A549 (cell line): ENCODE measurements around the gene HOXC12.

ENCODE experiments used
- EP300 ChIP-seq, 2 experiments: fragments of >200 bp; sonication (Bioruptor Twin); formaldehyde crosslinking; IDR thresholded peaks; 2 replicates in 1 of 2; 3 replicates in 1 of 2; pipeline ENCODE4 v1.6.1; 2016 to 2017
- ESRRA ChIP-seq: fragments of 150-350 bp; IDR thresholded peaks from 2 replicates; pipeline ENCODE4 v1.6.1; 2014; ENCODE audit warnings: mild to moderate bottlenecking, low read length, borderline replicate concordance
- HOXA7 ChIP-seq: fragments of 250-450 bp; sonication (Bioruptor Pico); IDR thresholded peaks from 2 replicates; pipeline ENCODE4 v1.5.0; 2020; ENCODE audit warnings: mild to moderate bottlenecking, moderate library complexity
- JUN ChIP-seq, 2 experiments: fragments of >200 bp; sonication (Bioruptor Twin); formaldehyde crosslinking; IDR thresholded peaks; 2 replicates in 1 of 2; 3 replicates in 1 of 2; pipeline ENCODE4 v1.6.1; 2016 to 2017
- JUNB ChIP-seq: fragments of >200 bp; sonication (Bioruptor Twin); formaldehyde crosslinking; IDR thresholded peaks from 2 replicates; pipeline ENCODE4 v1.6.1; 2016
- KDM1A ChIP-seq: fragments of 200-600 bp; sonication (generic); IDR thresholded peaks from 2 replicates; pipeline ENCODE4 v1.6.1; 2016; ENCODE audit warnings: low read depth, mild to moderate bottlenecking
- MAZ ChIP-seq: fragments of 150-350 bp; IDR thresholded peaks from 2 replicates; pipeline ENCODE4 v1.6.1; 2014; ENCODE audit warnings: antibody characterized with exemption, low read depth, low read length, borderline replicate concordance
- RAD21 ChIP-seq, 2 experiments: fragments of >200 bp in 1 of 2; sonication (Bioruptor Twin) in 1 of 2; formaldehyde crosslinking in 1 of 2; IDR thresholded peaks in 1 of 2; conservative IDR thresholded peaks in 1 of 2; 2 replicates in 1 of 2; 3 replicates in 1 of 2; pipeline ENCODE4 v1.6.1; 2012 to 2018; ENCODE audit warnings: inconsistent platforms in 1 of 2
- REST ChIP-seq: fragments of 200-600 bp; sonication (generic); IDR thresholded peaks from 2 replicates; pipeline ENCODE4 v1.6.1; 2016; ENCODE audit warnings: antibody characterized with exemption, mild to moderate bottlenecking, moderate library complexity
- TF ChIP-seq, protein P1 (sequence below): fragments of >200 bp; sonication (Bioruptor Twin); formaldehyde crosslinking; IDR thresholded peaks from 3 replicates; pipeline ENCODE4 v1.5.1; 2016
- TF ChIP-seq, protein P2 (sequence below): fragments of 250-450 bp; sonication (Bioruptor Pico); IDR thresholded peaks from 2 replicates; pipeline ENCODE4 v1.5.0; 2021; ENCODE audit warnings: mild to moderate bottlenecking, moderate library complexity, borderline replicate concordance

DNA sequence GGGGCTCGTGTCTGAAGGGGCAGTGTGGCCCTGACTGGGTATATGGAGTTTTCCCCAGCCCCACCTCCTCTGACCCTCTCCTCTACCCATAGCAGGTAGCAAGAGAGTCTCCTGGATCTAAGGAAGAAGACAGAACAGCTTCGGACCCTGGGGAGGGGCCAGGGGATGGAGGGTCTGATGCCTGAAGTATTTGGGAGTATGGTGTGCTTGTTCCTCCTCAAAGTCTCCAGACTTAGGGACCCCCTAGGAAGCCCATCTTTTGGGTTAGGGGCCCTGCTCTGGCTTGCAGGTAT is 53.5 kb downstream of the HOXC12 start:
- TF ChIP-seq JUNB (no peak), REST (no peak), JUN (IDR thresholded peaks at IDR 0.05) (no peak), EP300 (IDR thresholded peaks at IDR 0.05) (no peak), MAZ (no peak), ESRRA (no peak), RAD21 (conservative IDR thresholded peaks at IDR 0.05 in 1 of 2, IDR thresholded peaks at IDR 0.05 in 1 of 2) (no peak), HOXA7 (no peak), KDM1A (no peak)
- TF ChIP-seq, protein P1, sequence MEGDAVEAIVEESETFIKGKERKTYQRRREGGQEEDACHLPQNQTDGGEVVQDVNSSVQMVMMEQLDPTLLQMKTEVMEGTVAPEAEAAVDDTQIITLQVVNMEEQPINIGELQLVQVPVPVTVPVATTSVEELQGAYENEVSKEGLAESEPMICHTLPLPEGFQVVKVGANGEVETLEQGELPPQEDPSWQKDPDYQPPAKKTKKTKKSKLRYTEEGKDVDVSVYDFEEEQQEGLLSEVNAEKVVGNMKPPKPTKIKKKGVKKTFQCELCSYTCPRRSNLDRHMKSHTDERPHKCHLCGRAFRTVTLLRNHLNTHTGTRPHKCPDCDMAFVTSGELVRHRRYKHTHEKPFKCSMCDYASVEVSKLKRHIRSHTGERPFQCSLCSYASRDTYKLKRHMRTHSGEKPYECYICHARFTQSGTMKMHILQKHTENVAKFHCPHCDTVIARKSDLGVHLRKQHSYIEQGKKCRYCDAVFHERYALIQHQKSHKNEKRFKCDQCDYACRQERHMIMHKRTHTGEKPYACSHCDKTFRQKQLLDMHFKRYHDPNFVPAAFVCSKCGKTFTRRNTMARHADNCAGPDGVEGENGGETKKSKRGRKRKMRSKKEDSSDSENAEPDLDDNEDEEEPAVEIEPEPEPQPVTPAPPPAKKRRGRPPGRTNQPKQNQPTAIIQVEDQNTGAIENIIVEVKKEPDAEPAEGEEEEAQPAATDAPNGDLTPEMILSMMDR, result no peak
- TF ChIP-seq, protein P2, sequence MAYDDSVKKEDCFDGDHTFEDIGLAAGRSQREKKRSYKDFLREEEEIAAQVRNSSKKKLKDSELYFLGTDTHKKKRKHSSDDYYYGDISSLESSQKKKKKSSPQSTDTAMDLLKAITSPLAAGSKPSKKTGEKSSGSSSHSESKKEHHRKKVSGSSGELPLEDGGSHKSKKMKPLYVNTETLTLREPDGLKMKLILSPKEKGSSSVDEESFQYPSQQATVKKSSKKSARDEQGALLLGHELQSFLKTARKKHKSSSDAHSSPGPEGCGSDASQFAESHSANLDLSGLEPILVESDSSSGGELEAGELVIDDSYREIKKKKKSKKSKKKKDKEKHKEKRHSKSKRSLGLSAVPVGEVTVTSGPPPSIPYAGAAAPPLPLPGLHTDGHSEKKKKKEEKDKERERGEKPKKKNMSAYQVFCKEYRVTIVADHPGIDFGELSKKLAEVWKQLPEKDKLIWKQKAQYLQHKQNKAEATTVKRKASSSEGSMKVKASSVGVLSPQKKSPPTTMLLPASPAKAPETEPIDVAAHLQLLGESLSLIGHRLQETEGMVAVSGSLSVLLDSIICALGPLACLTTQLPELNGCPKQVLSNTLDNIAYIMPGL, result no peak
